HG02981 (cell line): ENCODE data around the gene QKI.
"Not testable (repeated sequence)": the region's sequence is repeated elsewhere in the genome, so short reads cannot be mapped to it uniquely, and the experiment has no call there.

Source experiments
- ATAC-seq: cut with Tn5 transposase; IDR thresholded peaks from one replicate; pipeline ENCODE4 v1.9.1; 2021; ENCODE audit warnings: mild to moderate bottlenecking, moderate library complexity; ENCODE audit not compliant: unreplicated experiment

Gene QKI

GRCh38 chr6:163570579-163571231 is 156.2 kb downstream of the QKI start:
- ATAC-seq: no peak

DNA sequence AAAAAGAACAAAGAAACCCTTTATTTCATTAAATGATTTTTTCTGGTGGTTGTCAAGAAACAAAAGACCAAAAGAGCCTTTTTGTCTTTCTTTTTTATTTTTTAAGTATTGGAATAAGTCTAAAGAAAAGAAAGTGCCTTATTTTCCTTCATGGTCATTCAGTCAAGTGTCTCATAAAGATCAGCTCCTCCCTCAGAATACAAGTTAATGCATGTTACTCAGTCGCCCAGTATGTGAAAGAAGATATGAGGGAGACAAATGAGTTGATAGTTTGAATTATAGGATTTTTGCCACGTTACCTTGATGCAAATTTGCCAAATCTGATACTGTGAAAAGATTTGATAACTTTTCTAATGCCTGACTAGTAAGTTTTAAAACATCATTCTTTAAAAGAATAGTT is 157.2 kb downstream of the QKI start:
- no peak for ATAC-seq

- ATAC-seq: no peak
Observed at GRCh38 chr6:163572612-163573011, 158.1 kb downstream of the QKI start.

GRCh38 chr6:163573503-163574179 is 159.1 kb downstream of the QKI start:
- no peak for ATAC-seq

- no peak for ATAC-seq
Observed at GRCh38 chr6:163576114-163576513, 161.6 kb downstream of the QKI start.

DNA sequence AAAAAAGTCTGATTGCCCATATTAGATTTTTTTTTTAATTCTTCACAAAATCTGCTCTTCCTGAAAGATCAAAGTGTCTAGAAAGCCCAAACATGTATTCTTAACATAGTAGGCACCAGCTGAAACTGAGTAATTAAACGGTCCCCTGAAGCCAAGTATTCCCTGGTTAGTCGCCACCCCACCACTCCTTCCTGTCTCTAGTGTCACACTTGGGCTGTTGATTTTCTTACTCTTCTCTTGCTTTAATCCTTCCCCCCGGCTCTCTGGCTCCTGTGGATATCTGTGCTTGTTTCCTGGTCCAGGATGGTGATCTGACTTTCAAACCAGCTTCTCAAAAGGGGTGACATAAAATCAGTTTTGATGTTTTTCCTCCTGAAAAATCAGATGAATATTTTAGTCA is 162.9 kb downstream of the QKI start:
- ATAC-seq: no peak

- no peak for ATAC-seq
Observed at GRCh38 chr6:163579111-163579879, 164.8 kb downstream of the QKI start.

DNA sequence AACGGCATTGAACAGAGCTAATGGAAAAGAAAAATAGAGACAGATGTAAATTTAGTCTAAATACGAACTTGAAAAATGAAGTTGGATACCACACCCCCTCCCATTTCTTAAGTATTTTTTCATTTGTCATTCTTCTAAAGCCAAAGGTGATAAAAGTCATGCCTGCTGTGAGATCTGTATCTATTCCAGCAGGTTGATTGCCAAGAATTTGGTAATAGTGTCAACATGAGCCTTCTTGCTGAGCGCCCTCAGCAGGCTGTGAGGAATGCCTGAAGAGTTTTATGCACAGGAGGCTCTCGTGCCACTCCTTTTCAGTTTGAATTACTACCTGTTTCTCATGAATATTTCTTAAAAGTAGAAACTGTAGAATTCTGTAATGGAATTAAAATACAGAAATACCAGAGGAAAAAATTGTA is 165.4 kb downstream of the QKI start:
- no peak for ATAC-seq

DNA sequence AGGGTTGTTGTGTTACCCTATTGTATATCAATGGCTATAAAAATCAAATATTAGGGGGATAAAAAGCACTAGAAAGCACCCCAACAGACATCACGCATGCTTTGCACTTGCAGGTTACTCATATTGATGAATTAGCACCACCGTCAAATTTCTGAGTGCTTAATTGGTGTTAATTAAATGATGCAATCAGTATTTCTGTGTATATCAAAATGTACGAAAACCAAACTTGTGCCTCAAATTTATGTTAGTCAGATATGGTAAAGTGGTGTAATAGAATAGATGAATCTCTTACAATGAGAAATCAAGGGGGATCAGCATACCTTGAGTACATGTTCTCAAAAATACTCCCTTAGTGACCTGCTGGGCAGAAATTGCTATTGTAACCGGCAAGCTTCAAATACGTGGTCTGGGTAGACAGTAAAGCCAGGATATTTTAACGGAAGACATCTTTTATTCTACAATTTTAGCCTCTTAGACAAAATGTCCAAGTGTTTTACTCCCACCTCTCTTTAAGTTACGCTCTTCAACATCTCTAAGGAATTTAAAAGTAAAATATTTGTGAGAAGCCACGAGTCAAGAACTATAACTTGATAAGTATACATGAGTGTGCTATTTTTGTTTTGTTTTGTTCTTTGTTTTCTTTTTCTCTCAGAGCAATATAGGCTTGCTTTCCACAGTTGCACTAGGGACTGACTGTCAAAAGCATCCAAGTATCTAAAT is 166.0 kb downstream of the QKI start:
- ATAC-seq: no peak

DNA sequence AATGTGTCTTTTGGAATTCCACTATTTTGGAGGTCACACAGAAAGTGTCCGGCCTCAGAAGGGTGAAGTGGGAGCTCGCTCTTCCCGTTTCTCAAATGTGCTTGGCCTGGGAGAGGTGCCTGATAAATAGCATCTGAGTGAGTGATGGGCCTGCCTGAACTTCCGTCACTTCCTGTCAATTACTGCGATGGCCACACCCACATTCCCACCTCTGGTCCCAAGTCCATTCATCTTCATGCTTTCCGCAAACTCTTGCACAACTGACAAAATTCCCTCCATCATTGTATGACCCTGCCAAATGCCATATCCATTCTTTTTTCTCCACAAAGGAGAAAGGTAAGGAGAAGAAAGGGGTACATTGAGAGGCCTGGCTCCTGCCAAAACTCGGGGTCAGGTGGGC is 169.0 kb downstream of the QKI start:
- no peak for ATAC-seq

GRCh38 chr6:163585932-163586437 is 171.5 kb downstream of the QKI start:
- no peak for ATAC-seq

DNA sequence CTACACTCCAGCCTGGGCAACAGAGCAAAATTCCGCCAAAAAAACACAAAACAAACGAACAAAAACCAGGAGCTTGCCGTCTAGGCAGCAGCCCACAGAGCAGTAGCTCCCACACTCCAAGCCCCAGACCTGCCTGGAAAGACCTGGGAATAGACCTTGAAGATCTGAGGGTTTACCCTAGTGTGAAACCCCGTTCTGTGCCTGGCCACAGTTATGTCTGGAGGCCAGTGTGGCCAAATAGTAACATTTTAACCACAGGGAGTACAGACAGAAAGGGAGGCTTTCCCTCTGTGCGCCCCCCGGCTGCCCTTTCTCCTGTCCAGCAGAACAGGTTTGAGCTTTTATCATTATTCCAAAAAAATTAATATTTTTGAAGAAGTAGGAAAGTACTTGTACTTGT is 172.4 kb downstream of the QKI start:
- ATAC-seq: no peak

DNA sequence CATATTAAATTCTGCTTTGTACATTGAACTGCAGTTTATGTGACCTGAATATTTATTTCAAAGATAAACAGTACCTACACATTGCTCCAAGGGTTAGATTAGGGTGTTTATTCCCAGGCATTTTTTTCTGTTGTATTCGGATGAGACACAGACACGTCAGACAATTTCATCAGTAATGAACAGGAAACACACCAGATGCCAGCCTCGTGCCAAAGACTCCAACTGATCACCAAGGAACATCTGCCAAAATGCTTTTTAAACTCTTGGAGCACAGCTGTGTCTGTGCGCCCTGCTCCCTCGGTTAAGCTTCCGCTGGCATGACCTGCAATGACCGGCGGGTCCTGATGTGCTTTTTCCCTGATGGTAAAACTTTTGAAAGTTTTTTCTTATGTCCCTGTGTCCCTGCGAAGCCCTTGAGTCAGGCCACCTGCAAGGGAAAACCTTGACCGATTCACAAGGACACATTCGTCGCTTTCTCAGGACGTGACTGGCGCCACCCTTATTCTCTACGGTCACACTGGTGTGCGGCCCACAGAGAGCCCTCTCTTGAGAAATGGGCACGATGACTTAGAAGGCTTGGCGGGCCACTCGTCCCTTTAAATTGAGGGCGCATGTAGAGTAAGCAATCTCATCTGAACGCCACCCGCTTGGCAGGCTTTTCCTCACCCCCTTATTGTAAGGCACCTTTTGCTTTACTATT is 173.9 kb downstream of the QKI start:
- no peak for ATAC-seq

- ATAC-seq: no peak
Observed at GRCh38 chr6:163589387-163589786, 174.9 kb downstream of the QKI start.

DNA sequence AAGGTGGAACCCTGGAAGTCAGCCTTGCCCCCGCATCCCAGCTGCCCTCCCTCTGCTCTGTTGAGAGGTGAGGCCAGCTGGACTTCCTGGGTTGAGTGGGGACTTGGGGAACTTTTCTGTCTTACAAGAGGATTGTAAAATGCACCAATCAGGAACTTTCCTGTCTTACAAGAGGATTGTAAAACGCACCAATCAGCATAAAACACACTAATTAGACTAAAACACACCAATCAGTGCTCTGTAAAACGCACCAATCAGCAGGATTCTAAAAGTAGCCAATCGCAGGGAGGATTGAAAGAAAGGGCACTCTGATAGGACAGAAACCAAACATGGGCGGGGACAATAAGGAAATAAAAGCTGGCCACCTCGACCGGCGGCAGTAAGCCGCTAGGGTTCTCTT is 175.6 kb downstream of the QKI start:
- not testable (repeated sequence) for ATAC-seq

DNA sequence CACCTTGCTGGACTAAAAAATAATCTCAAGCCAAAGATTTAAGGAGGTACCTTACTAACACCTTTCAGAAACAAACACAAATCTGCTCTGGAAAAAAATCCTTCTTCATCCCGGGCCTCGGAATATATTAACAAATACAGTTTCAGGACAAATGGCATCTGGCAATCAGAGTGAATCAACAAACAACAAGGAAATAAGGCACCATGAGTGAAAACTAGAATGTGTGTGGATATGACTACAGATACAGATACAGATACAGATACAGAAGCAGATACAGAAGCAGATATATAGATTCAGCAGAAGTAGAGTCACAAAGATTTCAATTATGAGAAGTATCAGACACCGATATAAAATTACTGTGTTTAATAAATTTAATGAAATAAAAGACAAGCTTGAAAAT is 178.4 kb downstream of the QKI start:
- ATAC-seq: no peak

- ATAC-seq: no peak
Observed at GRCh38 chr6:163596174-163596573, 181.7 kb downstream of the QKI start.

GRCh38 chr6:163599136-163599535 is 184.6 kb downstream of the QKI start:
- no peak for ATAC-seq

DNA sequence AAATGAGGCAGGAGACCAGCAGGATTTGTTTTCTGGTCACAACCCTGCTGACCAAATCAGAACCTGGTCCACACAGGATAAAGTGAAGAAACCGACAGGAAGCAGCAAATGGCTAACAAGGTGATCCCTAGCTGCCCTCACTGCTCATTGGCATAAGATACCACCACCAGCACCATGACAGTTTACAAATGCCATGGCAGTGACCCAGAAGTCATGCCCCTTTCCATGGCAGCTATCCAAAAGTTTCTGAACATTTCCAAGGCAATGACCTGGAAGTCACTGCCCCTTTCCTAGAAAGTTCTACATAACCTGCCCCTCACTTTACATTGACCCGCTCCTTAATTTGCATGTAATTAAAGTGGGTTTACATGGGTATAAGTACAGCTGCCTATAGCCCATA is 185.2 kb downstream of the QKI start:
- no peak for ATAC-seq

DNA sequence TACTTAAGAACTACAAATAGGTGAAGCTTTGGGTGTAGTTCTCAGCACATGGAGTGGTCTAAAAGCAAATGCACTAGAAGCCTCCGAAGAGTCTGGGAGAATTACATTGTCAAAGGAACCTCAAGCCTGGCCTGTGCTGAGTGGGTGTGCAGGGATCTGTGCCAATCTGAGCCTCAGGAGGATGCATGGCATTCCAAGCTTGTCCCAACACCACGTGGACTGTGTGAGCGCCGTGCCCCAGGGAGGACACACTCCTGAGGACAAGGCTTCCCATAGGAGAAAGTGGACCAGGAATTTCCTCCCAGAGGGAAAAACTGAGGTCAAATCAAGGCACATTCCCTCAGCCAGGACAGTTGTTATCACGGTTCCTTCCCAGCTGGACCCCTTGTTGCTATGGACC is 185.8 kb downstream of the QKI start:
- ATAC-seq: no peak

GRCh38 chr6:163600781-163601180 is 186.3 kb downstream of the QKI start:
- ATAC-seq: no peak
